Hippocampal formation (tissue), 2 donors: ENCODE measurements around the gene SMLR1.

ENCODE experiments used
- DNase-seq, 2 donors: peaks; one replicate each; lab custom pipeline; 2025; lab: John Stamatoyannopoulos, UW

The SMLR1 gene

DNA sequence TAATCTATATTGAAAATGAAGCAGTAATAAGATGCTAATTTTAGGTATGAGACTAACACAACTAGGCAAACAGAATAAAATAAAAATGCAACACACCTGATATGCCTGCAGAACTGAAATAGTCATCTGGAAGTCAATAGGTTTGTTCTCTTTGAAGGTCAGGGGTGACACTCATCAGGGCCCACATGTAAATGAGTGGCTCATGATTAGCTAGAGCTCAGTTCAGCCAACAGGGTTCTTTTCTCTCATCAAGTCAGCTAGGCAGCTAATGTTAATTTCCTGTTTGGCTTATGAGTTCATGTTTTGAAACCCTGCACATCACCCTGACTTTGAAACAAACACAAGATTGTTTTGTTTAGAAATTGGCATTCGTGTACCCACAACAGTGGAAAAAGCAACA, 23.8 kb downstream of the SMLR1 start:
- DNase-seq: no peak

DNA sequence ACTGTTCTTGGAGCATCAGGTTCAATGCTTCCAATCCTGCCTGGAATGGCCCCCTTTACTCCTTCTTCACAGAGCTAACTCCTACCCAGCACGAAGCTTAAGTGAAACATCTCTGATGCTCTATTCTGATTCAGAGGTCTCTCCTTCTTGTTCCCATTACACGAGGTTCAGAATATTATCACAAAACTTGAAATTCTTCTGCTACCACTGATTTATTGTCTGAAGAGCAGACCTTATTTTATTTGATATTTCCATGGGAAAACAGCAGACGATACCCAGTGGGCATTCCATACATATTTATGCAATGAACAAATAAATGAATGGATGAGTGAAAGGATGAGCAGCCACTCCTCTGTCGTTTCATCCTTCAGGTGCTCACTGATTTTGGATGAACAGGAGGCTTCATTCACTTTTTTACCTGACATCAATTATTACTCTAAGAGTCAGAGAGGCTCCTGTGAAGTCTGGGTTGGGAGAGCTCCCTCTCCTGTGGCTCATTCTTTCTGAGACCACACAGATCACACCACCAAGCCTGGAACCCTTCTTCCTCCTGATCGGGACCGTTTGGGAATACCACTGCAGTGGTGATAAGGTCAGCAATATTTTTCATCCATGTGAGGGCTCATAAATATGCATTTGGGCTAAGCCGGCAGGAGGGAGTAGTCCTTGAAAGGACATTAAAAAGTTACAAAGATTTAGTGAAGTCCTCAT, 25.8 kb downstream of the SMLR1 start:
- no peak for DNase-seq

DNA sequence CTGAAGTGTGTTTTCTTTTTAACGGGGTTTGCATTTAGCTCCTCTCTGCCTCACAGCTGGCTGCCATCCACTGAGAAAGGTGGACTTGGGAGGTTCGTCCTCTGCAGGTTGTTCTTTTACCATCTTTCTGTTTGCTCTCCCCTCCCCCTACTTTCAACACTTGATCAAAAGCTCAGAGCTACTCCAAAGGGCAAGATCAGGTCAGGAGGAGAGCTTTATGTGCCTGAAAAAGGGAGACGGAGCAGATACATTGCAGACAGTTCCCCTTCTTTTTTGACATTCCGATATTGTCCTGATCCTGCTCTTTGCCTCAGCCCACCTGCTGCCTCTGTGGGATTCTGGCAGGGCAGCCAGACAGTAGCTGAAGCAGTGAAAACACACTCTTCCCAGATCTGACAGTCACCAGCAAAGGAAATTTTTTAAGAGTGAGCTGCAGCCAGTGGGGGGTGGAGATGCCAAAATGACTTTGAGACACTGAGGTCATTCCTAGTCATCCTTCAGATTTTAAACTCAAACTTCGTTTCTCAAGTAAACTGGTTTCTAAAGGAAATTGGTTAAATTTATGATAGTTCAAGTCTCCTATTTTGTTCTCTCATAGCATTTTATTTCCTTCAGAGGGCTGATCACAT, 26.5 kb downstream of the SMLR1 start:
- DNase-seq: no peak

DNA sequence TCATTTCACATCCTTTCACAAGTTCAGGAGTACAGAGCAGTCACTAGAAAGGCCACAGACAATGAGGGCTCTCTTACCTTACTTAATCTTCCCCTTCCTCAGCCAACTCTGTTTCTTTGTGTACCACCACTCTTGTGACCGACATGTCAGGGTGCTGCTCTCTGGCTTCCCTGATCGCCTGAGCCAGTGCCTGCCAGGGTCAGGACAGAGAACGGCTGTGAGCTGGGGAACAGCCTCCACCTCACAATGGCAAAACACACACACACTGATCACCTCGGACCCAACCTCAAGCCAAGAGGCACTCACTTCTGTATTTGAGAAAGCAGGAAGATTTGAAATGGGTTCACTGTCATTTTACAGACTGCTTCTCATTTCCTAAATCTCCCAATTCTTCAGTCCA, 30.8 kb downstream of the SMLR1 start:
- DNase-seq: no peak

DNA sequence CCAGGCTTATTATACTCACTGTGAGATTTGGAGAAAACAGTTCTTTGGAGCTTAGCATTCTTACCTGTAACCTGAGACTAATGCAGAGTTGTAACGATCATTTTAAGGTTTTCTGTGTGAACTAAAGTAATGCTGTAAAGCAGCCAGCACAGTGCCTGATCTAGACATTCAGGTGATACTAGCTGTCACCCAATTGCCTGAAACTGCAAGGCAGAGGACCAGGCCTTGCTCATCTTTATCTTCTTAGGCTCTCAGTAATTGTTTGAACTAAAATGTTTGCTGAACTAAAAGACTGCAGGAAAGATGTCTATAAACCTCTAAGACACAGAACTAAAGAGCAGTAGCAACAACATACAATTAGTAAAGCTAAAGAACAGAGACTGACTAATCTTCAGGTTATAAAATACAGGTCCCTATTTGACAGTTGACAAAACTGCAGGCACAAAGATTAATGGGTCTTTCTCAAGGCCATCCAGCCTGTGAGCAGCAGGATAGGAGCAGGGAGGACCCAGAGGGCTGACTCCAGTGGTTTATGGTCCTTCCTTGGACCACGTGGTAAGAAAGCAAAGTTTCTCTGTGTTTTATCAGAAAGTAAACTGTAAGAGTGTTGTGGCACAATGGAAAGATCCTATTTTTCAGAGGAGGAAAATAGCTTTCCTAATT, 31.4 kb downstream of the SMLR1 start:
- DNase-seq: no peak

DNA sequence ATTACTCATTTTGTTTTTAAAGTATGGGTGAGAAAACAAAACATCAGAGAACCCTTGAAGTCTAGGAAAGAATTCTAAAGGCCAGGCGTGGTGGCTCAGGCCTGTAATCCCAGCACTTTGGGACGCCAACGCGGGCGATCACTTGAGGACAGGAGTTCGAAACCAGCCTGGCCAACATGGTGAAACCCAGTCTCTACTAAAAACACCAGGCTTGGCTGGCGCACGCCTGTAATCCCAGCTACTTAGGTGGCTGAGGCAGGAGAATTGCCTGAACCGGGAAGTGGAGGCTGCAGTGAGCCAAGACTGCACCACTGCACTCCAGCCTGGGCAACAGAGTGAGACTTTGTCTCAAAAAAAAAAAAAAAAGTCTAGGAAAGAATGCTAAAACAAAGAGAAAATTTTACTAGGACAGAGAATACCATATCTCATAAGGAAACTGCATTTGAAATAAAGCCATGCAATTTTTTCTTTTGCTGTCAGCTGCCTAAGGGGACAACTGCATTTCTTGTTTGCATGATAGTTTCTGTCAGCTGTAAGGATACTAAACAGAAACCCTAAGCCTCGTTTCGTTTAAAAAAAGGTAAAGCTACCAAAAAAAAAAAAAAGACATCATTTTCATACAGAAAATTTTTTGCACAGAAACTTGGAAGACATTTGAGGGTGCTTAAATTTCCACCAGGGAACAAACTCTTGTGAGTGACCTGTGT, 32.1 kb downstream of the SMLR1 start:
- no peak for DNase-seq

DNA sequence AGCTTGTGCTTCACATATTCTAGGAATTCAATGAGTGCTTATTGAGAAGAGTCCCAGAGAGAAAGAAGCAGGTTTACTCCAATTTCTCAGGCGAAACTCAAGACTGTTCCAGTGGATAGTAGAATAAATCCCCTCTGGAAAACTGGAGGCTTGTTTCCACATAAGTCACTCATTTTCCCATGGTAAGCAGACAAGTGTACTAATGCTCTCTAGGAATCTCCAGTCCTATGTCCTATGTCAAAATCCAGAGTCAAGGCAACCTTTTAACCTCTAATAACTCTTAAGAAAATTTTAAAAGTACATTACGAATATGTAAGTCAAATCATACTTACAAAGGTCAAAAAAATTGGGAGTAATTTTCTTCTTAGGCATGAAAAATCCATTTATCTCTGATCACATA, 35.2 kb downstream of the SMLR1 start:
- DNase-seq: no peak

DNA sequence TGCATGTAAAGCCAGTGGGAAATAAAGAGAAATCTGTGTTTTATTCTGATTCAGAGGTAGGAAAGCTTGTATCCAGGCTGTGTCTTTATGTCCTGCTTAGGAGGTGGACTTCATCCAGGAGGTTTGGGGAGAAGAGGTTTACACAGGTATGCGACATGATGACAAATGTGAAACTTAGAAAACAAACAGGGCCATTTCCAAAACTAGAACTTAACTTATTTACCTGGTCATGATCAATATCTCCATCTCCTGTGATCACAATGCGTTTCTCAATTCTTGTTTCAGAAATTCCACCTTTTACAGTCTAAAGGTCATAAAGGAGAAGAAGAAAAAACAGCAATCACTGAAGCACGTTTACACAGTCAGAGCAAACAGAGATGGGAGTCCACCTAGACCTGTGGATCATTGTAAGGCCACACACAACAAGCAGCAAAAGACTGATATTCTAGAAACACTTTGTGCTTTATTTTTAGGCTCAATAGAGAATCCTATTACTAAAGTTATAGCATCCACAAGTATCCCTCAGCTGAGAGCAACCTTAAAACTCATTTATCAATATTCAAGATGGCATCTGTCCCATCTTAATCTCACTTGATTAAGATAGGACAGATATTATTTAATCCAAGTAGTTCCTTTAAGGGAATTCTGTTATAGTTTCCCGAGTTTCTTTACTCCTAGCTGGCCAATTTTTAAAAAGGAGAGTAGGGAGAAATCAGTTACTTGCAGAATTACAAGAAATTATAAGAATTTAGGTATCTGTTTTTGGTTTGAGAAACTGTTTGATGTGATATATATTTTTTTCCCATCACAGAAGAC, 36.4 kb downstream of the SMLR1 start:
- no peak for DNase-seq

DNA sequence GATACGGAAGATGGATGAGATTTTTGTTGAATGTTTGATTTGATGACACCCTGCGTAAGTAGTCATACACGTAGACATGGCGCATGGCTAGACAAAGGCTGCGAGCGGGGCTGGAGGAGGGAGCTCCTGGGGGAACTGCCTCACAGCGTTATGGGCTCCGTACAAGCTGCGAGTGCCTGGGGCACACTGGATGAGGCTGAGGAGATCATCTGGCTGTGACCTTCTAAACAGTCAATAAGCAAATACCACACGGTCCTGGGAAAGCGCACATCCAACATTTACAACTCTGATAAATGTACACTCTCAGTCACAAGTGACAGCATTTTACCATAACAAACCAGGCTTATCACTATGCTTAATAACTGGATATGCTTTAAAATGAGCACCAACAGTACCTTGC, 37.1 kb downstream of the SMLR1 start:
- DNase-seq: no peak

DNA sequence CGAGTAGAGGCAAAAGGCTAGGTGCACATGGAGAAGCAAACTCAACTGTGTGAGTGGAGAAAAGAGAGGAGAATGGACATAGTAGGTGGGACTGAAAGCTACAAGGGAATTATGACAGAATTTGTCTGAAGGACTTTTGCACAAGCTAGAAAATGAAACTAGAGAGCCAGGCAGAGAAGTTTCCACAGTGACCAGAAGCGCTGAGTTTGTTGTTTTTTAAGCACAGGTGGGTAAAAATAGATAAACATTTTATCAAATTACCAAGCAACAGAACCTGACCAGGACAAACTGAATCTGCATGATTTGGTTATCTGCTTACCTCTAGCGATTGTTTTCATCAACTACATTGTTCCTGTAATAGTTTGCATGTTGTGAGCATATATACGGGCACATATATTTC, 38.6 kb downstream of the SMLR1 start:
- DNase-seq: no peak

DNA sequence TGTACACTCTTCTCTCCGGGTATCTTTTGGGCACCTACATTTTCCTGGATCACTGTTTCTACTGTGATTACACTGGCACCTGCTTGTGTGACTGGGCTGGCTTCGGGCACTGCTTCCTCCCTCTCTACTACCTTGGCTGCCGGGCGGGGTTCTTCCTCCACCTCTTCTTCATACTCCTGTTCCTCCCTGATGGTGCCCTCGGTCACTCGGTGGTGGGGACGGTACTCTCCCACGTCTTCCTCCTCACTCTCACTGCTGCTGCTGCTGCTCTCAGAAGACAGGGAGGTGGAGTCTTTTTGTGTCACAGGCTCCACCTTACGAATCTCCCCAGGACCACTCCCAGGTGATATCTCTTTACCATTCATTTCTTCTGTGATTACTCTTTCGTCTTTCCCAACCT, 42.5 kb downstream of the SMLR1 start:
- DNase-seq: no peak

DNA sequence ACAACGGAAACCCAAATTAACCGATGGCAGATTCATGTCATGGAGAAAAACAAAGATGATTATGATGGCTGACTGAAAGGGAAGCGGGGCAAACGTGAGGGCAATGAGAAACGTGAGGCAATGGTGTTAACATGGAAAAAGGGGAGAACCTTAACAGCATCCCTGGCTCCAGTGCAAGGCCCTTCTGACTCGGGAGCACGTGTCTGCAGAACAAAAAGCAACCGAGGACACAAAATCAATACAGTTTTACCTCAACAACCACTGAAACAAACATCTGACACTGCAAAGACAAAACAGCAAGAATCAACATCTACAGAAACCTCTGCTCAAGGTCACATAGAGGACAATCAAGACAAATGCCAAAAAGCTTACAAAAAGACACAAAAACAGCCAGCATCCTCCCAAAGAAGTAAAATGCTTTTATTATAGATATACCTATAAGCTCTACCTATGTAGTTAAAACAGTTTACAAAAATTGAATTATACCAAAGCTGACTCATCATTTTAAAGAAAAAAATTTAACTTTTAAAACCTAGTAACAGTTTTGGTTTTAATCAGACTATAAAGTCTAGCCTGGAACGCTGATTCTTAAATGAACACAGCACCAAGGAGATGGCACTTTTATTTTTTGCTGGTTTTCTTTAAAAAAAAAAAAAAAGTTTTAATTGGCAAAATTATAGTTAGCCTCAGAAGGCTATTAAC, 43.1 kb downstream of the SMLR1 start:
- no peak for DNase-seq

DNA sequence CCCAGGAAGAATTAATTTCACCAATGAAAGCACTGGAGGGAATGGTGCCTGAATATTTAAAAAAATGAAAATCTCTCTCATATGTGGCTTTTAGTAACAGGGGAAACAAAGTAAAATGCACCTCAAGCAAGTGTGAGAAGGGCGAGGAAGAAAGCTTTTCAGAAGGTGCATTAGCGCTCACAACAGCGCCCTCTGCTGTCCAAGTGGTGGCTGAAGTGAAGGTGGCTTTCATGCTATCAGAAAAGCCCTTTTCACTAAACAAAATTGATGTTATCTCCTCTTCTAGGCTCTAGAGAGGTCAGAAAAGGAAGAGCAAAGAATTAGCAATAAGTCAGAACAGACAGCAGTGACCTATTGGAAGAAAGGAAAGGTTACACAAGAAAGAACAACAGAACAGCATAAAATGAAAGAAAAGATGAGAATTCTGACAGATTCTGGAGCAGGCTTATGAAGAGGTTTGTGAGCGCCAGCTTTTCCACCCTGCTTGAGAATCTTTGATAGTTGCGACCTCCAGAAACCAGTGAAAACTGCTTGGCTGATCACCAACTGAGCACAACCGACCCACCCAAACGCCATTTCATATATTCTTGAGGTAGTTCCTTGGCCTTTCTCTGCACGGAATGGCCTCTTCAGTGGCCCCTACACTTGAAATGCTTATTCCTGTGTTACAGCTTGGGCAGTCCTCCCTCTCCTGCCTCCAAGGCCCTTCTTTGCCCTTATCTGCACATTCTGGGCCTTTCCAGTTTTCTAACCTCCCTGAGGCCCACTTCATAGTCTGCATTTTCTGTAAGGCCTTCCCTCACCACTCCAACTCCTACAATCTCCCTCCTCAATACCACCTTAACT, 45.3 kb downstream of the SMLR1 start:
- DNase-seq: peak; percentile 42 to 44

DNA sequence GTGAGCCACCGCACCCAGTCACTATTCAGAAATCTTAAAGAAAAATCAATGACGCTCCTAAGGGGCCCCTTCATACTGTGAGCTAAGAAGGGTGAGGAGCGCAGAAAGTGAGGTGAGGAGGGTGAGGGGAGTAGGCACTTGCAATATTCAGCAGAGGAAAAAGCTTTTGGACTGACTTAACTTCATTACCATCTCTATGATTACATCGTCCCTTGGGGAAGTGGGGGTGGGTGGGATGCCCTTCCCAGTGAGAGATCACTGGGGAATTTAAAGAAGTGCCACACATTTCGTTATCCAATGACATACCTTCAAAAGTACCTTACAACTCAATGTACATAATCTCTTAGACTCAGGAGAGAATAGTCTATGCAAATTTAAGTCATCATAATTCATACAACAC, 46.5 kb downstream of the SMLR1 start:
- DNase-seq: no peak

DNA sequence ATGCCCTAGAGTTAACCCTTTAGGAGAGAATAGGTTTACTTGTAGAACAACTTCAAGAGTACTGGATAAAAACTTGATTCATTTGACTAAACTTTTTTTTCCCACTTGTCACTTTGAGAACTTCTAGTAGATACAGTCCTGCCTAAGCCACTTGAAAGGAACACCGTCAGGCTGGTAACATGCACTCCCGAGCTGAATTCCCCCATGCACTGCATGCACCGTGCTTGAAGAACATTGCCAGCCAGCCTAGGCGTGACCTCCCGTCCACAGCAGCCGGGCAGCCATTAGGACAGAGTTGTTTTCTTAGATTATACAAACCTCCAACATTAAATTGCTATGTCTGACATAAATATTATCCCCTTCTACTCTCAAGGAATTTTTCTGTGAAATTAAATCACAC, 52.6 kb downstream of the SMLR1 start:
- DNase-seq: no peak

DNA sequence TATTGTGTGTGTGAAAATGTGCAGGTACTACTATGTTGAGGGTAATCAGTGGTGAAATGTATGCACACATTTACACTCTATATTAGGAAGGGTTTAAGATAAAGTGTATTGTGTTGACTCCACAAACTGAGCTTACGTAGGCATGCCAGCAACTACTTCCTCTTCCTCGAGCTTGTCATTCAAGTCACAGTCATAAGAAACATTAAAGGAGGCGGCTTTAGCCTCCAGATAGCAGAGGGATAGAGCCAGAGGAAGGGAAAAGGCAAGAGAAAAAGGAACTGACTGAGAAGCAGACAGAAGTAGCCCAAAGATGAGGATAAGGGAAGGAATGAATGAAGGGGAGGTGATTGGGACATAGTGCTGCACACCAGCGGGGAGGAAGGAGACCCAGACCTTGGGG, 55.2 kb downstream of the SMLR1 start:
- DNase-seq: peak in 1 of 2 donors; percentile 20

DNA sequence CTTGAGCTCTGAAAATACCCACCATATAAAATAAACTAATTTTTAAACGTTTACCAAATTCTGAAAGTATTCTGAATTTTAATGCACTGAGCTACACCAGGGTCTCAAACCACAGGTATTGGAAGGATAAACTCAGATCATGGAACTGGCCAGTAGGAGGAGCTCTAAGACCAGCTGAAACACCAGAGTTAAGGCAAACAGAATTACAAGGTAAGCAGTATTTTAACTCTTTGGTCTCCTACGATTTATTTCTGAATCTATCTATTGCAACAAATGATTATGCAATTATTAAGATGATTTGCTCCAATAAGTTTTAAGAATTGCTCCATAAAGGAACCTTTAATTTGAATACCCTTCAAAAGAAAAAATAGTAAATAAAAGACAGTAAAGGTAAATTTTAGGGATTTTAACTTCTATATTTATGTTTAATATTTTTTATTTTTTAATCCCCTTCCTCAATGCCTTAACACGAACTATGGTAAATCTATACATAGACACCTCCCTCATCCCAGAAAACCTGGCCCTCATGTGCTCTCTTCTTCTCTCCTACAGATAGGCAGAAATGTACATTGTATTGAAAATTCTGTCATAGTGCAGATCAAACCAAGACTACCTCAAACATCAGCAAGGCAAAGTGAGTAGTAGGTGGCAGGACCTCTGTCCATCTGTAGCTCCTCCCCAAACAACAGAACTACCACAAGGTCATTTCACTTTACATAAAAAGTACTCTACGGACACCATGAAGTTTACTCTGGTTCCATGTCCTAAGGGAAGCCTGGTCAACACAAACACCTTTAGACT, 58.4 kb downstream of the SMLR1 start:
- peak; percentile 74 to 81 for DNase-seq
